Esophagus muscularis mucosa (tissue), 4 donors: ENCODE results near the gene KCNN4.
A peak's percentile ranks its signal among the peaks of the same experiment; 100 is the strongest.

Experiments
- EP300 ChIP-seq: sonication (generic); formaldehyde crosslinking; IDR thresholded peaks from one replicate; pipeline ENCODE4 v1.6.1; 2017; ENCODE audit warnings: antibody characterized with exemption
- POLR2A ChIP-seq: fragments of 450-650 bp; IDR thresholded peaks from one replicate; pipeline ENCODE4 v1.6.1; 2017; ENCODE audit warnings: antibody characterized with exemption, moderate library complexity, mild to moderate bottlenecking, low read depth
- POLR2AphosphoS5 ChIP-seq, 2 donors: sonication (generic); formaldehyde crosslinking; IDR thresholded peaks; one replicate each; pipeline ENCODE4 v1.6.1; 2017; ENCODE audit warnings: antibody characterized with exemption in 2 of 2
- TF ChIP-seq, protein P1 (sequence below), 3 experiments: fragments of 200-600 bp in 2 of 3; fragments of 450-650 bp in 1 of 3; sonication (generic) in 2 of 3; IDR thresholded peaks; one replicate each; pipeline ENCODE4 v1.5.1; 2017 to 2019; ENCODE audit warnings: antibody characterized with exemption in 3 of 3, mild to moderate bottlenecking in 2 of 3, moderate library complexity in 1 of 3

- no peak for TF ChIP-seq POLR2A
- TF ChIP-seq, protein P1, sequence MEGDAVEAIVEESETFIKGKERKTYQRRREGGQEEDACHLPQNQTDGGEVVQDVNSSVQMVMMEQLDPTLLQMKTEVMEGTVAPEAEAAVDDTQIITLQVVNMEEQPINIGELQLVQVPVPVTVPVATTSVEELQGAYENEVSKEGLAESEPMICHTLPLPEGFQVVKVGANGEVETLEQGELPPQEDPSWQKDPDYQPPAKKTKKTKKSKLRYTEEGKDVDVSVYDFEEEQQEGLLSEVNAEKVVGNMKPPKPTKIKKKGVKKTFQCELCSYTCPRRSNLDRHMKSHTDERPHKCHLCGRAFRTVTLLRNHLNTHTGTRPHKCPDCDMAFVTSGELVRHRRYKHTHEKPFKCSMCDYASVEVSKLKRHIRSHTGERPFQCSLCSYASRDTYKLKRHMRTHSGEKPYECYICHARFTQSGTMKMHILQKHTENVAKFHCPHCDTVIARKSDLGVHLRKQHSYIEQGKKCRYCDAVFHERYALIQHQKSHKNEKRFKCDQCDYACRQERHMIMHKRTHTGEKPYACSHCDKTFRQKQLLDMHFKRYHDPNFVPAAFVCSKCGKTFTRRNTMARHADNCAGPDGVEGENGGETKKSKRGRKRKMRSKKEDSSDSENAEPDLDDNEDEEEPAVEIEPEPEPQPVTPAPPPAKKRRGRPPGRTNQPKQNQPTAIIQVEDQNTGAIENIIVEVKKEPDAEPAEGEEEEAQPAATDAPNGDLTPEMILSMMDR (IDR thresholded peaks at IDR 0.05) = peak; percentile 27 to 53 (median 45)
- TF ChIP-seq POLR2AphosphoS5 (IDR thresholded peaks at IDR 0.05) = no peak
- TF ChIP-seq EP300 = no peak
Observed at GRCh38 chr19:43809762-43810696, 29.3 kb upstream of the KCNN4 start.
